ENCODE data around the gene HCFC1R1. TPM values are rescaled to one million over a fixed set of nuclear protein-coding genes. Genes with fewer than 3 reads are reported as not detected.

HCFC1R1 gene
- total RNA-seq, 4 donors from 2014 or later, result 27.5 to 41.5 (median 31.9) TPM

- 73 to 74% methylated on average over 4 of the region's 4 CpGs for WGBS, 2 donors
- H3K4me3 ChIP-seq (ENCODE audit: low read depth, poor library complexity, severe bottlenecking), result no peak overlapping the region
- intact Hi-C loops (cut with DNase I; ENCODE audit: low total_unique reads), result no loop called here
- TF ChIP-seq POLR2A (IDR thresholded peaks at IDR 0.05), result no peak
- TF ChIP-seq, protein P1, sequence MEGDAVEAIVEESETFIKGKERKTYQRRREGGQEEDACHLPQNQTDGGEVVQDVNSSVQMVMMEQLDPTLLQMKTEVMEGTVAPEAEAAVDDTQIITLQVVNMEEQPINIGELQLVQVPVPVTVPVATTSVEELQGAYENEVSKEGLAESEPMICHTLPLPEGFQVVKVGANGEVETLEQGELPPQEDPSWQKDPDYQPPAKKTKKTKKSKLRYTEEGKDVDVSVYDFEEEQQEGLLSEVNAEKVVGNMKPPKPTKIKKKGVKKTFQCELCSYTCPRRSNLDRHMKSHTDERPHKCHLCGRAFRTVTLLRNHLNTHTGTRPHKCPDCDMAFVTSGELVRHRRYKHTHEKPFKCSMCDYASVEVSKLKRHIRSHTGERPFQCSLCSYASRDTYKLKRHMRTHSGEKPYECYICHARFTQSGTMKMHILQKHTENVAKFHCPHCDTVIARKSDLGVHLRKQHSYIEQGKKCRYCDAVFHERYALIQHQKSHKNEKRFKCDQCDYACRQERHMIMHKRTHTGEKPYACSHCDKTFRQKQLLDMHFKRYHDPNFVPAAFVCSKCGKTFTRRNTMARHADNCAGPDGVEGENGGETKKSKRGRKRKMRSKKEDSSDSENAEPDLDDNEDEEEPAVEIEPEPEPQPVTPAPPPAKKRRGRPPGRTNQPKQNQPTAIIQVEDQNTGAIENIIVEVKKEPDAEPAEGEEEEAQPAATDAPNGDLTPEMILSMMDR (IDR thresholded peaks at IDR 0.05), result no peak
- DNase-seq (ENCODE audit: low spot score in 2 of 2), result no peak
Measured at GRCh38 chr16:2981899-2982250, 41.9 kb downstream of the HCFC1R1 start.

- intact Hi-C loops (cut with DNase I; ENCODE audit: low total_unique reads), result no loop called here
- DNase-seq (ENCODE audit: low spot score in 2 of 2), result no peak
- no peak overlapping the region for H3K4me3 ChIP-seq (ENCODE audit: low read depth, poor library complexity, severe bottlenecking)
- TF ChIP-seq, protein P1 (IDR thresholded peaks at IDR 0.05), result no peak
- no peak for TF ChIP-seq POLR2A (IDR thresholded peaks at IDR 0.05)
- 66 to 69% methylated on average over 33 of the region's 33 CpGs for WGBS, 2 donors
Measured at GRCh38 chr16:2981177-2981898, 42.4 kb downstream of the HCFC1R1 start.

GRCh38 chr16:2980227-2981176 lies 43.2 kb downstream of the HCFC1R1 start, which contains the start of gene PKMYT1:
Gene PKMYT1 (minus strand): TSS chr16:2980446. CDS start chr16:2979657, 789 bp downstream.
- peak; percentile 84 to 98 for DNase-seq (ENCODE audit: low spot score in 2 of 2)
- WGBS, 2 donors, result 7 to 11% methylated on average over 55 to 78 of the region's 91 CpGs
- intact Hi-C loops (cut with DNase I; ENCODE audit: low total_unique reads), result no loop called here
- peak in 1 of 2 donors; percentile 57 for TF ChIP-seq POLR2A (IDR thresholded peaks at IDR 0.05)
- TF ChIP-seq, protein P1 (IDR thresholded peaks at IDR 0.05), result no peak
- peak within 1 kb of the TSS; percentile 66 for H3K4me3 ChIP-seq (ENCODE audit: low read depth, poor library complexity, severe bottlenecking)

GRCh38 chr16:2979669-2980226 lies 44.0 kb downstream of the HCFC1R1 start:
- intact Hi-C loops (cut with DNase I; ENCODE audit: low total_unique reads), result no loop called here
- WGBS, 2 donors, result 2 to 7% methylated on average over 33 to 39 of the region's 43 CpGs
- TF ChIP-seq POLR2A (IDR thresholded peaks at IDR 0.05), result no peak
- TF ChIP-seq, protein P1 (IDR thresholded peaks at IDR 0.05), result no peak

GRCh38 chr16:2977440-2977839 lies 46.3 kb downstream of the HCFC1R1 start:
- no peak for DNase-seq (ENCODE audit: low spot score in 2 of 2)
- 68 to 84% methylated on average over 6 of the region's 6 CpGs for WGBS, 2 donors
- H3K4me3 ChIP-seq (ENCODE audit: low read depth, poor library complexity, severe bottlenecking), result no peak overlapping the region

More at GRCh38 chr16:2979669-2980226, 44.0 kb downstream of the HCFC1R1 start:
- H3K4me3 ChIP-seq (ENCODE audit: low read depth, poor library complexity, severe bottlenecking), result no peak overlapping the region
- DNase-seq (ENCODE audit: low spot score in 2 of 2), result no peak

More at GRCh38 chr16:2977440-2977839, 46.3 kb downstream of the HCFC1R1 start:
- intact Hi-C loops (cut with DNase I; ENCODE audit: low total_unique reads), result no loop called here
- TF ChIP-seq POLR2A (IDR thresholded peaks at IDR 0.05), result no peak
- TF ChIP-seq, protein P1 (IDR thresholded peaks at IDR 0.05), result no peak
